Measurements from ENCODE around the gene ADCY6.

- TF ChIP-seq EP300 (IDR thresholded peaks at IDR 0.05; ENCODE audit: borderline replicate concordance) (no peak), TCF12 (IDR thresholded peaks at IDR 0.05; ENCODE audit: low read depth) (no peak), TEAD4 (IDR thresholded peaks at IDR 0.05) (no peak), EGR1 (IDR thresholded peaks at IDR 0.05) (no peak)
Measured at GRCh38 chr12:48813465-48814261, 24.8 kb upstream of the ADCY6 start.
